DOHH2 (cell line): Measurements from ENCODE around the gene ADSL.
A peak's percentile ranks its signal among the peaks of the same experiment; 100 is the strongest.

Experiments
- H3F3A ChIP-seq: fragments of 200-600 bp; sonication (generic), shearing (Covaris generic); 2 replicates; pipeline ENCODE4 v1.6.0; 2016; ENCODE audit warnings: antibody characterized with exemption, mild to moderate bottlenecking; ENCODE audit not compliant: control insufficient read depth, insufficient read depth
- H3K27ac ChIP-seq: fragments of 200-600 bp; sonication (generic); 2 replicates; pipeline ENCODE4 v1.5.1; 2014; ENCODE audit warnings: low read depth, mild to moderate bottlenecking, low read length, moderate library complexity
- H3K27me3 ChIP-seq: fragments of 200-600 bp; sonication (generic); 2 replicates; pipeline ENCODE4 v1.6.1; 2014; ENCODE audit warnings: mild to moderate bottlenecking, low read length, mixed read lengths; ENCODE audit not compliant: control insufficient read depth
- H3K36me3 ChIP-seq: fragments of 200-600 bp; sonication (generic); 2 replicates; pipeline ENCODE4 v1.6.1; 2014; ENCODE audit warnings: mild to moderate bottlenecking, low read length, moderate library complexity, mixed read lengths; ENCODE audit not compliant: control insufficient read depth
- H3K4me1 ChIP-seq: fragments of 200-600 bp; sonication (generic); 2 replicates; pipeline ENCODE4 v1.6.1; 2014; ENCODE audit warnings: mild to moderate bottlenecking, low read length, mixed read lengths; ENCODE audit not compliant: control insufficient read depth
- H3K4me2 ChIP-seq: fragments of 200-600 bp; sonication (generic); 2 replicates; pipeline ENCODE4 v1.6.0; 2014; ENCODE audit warnings: mild to moderate bottlenecking, low read length, moderate library complexity
- H3K4me3 ChIP-seq: fragments of 200-600 bp; sonication (generic); 2 replicates; pipeline ENCODE4 v1.5.1; 2014; ENCODE audit warnings: mild to moderate bottlenecking, low read length, mixed read lengths
- H3K79me2 ChIP-seq: fragments of 200-600 bp; sonication (generic); 2 replicates; pipeline ENCODE4 v1.6.1; 2014; ENCODE audit warnings: mild to moderate bottlenecking, low read length, mixed read lengths; ENCODE audit not compliant: control insufficient read depth
- H3K9me2 ChIP-seq: fragments of 200-600 bp; sonication (generic); replicated peaks from 2 replicates; pipeline ENCODE4 v1.6.1; 2014; ENCODE audit warnings: mild to moderate bottlenecking, low read length, mixed read lengths; ENCODE audit not compliant: control insufficient read depth
- H3K9me3 ChIP-seq: fragments of 200-600 bp; sonication (generic); 2 replicates; pipeline ENCODE4 v1.6.1; 2014; ENCODE audit warnings: antibody characterized with exemption, low read length, mixed read lengths; ENCODE audit not compliant: control insufficient read depth, insufficient read depth
- H4K20me1 ChIP-seq: fragments of 200-600 bp; sonication (generic); 2 replicates; pipeline ENCODE4 v1.6.0; 2014; ENCODE audit warnings: low read depth, mild to moderate bottlenecking, antibody characterized with exemption, low read length, moderate library complexity; ENCODE audit not compliant: control insufficient read depth, insufficient read depth
- CTCF ChIP-seq: fragments of 200-600 bp; sonication (generic); IDR thresholded peaks from one replicate; pipeline ENCODE4 v1.5.1; 2014; ENCODE audit warnings: antibody characterized with exemption, mild to moderate bottlenecking, low read depth, low read length; ENCODE audit not compliant: poor library complexity, severe bottlenecking
- EZH2phosphoT487 ChIP-seq: fragments of 200-600 bp; sonication (generic); IDR thresholded peaks from 2 replicates; pipeline ENCODE4 v1.6.1; 2017; ENCODE audit warnings: borderline replicate concordance, mild to moderate bottlenecking, antibody characterized with exemption, low read length, moderate library complexity, mixed read lengths

ADSL gene

DNA sequence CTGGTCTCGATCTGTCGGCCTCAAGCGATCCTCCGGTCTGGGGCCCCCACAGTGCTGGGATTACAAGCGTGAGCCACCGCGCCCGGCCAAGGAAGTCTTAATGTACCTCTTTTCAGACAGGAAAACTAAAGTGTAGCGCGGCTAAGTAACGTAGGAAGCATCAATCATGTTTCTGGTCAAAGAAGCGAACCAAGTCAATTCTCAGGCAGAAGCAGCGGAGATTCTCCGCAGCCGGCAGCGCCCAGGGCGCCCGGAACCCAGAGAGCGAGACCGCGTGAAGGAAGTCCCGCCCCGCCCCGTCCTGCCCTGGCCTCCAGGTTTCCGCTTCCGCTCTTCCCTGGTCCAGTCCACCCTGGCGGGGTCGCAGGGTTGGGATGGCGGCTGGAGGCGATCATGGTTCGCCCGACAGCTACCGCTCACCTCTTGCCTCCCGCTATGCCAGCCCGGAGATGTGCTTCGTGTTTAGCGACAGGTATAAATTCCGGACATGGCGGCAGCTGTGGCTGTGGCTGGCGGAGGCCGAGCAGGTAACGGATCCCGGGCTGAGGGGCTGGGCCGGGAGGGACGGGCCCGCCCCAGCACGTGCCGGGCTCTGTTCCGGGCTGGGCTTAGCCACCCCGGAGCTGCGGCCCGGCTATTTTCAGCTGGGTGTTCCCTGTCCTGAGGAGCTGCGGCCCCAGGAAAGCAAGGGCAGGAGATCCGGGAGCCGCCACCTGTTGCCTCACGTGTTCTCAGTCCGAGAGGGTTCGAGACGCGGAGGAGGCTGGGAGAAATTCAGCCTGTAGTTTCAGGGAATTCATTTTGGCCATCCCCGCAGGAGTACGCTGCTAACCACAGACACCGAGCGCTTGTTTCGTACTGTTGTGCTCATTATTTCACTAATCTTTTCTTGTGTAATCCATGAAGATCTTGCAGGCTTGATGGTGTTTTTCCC lies at the start of gene ADSL:
Gene ADSL, plus strand, starts transcription at position 316 of the 934 bp plus-strand sequence. Its CDS starts 59 bp downstream, at position 375.
- Histone ChIP-seq H3K27me3 (no peaks in the 10 kb centered on the region), H3K79me2 (peaks cover 64% of the 10 kb centered on the region), H4K20me1 (no peaks in the 10 kb centered on the region; the same call in 1 of the 2 replicates), H3K4me3 (peak within 1 kb of the TSS; percentile 96), H3K9me2 (no peaks in the 10 kb centered on the region), H3K4me1 (peaks cover 45% of the 10 kb centered on the region), H3K36me3 (peaks cover 52% of the 10 kb centered on the region), H3K9me3 (no peaks in the 10 kb centered on the region), H3K27ac (peak within 1 kb of the TSS; percentile 96), H3K4me2 (peak within 1 kb of the TSS; percentile 88), H3F3A (peaks cover 30% of the 10 kb centered on the region)
- TF ChIP-seq CTCF (no peak), EZH2phosphoT487 (no peak)

DNA sequence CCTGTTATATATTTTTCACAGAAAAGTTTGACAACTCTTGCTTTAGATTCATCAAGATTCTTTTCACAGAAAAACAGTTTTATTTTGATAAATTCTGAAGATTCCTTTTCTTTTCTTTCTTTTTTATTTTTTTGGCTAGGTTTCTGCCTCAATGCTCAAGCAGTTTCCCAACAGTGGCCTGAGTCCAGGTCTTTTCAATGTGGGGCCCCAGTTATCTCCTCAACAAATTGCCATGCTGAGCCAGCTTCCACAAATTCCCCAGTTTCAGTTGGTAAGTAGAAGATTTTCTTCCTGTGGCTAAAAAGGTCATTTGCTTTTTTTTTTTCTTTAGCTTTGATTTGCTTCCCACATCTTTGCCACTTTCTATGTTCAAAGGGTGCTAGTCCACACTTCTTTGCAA lies 46.0 kb upstream of the ADSL start:
- Histone ChIP-seq H3F3A (no peaks in the 10 kb centered on the region), H3K27me3 (no peaks in the 10 kb centered on the region), H3K4me1 (no peaks in the 10 kb centered on the region), H4K20me1 (no peaks in the 10 kb centered on the region), H3K27ac (no peak overlapping the region), H3K9me3 (no peaks in the 10 kb centered on the region), H3K4me3 (no peak overlapping the region), H3K9me2 (no peaks in the 10 kb centered on the region), H3K4me2 (no peak overlapping the region), H3K36me3 (peaks cover 44% of the 10 kb centered on the region), H3K79me2 (no peaks in the 10 kb centered on the region)
- TF ChIP-seq CTCF (no peak), EZH2phosphoT487 (no peak)

GRCh38 chr22:40300884-40301672 lies 45.2 kb upstream of the ADSL start:
- Histone ChIP-seq H3K9me2 (no peaks in the 10 kb centered on the region), H3K79me2 (no peaks in the 10 kb centered on the region), H3K9me3 (no peaks in the 10 kb centered on the region), H3F3A (no peaks in the 10 kb centered on the region), H3K27ac (no peak overlapping the region), H3K4me3 (no peak overlapping the region), H3K4me2 (no peak overlapping the region), H3K4me1 (no peaks in the 10 kb centered on the region), H3K36me3 (peaks cover 42% of the 10 kb centered on the region), H3K27me3 (no peaks in the 10 kb centered on the region), H4K20me1 (no peaks in the 10 kb centered on the region)
- TF ChIP-seq CTCF, result no peak
- TF ChIP-seq EZH2phosphoT487, result no peak
